ENCODE measurements around the gene BBS5.

DNA sequence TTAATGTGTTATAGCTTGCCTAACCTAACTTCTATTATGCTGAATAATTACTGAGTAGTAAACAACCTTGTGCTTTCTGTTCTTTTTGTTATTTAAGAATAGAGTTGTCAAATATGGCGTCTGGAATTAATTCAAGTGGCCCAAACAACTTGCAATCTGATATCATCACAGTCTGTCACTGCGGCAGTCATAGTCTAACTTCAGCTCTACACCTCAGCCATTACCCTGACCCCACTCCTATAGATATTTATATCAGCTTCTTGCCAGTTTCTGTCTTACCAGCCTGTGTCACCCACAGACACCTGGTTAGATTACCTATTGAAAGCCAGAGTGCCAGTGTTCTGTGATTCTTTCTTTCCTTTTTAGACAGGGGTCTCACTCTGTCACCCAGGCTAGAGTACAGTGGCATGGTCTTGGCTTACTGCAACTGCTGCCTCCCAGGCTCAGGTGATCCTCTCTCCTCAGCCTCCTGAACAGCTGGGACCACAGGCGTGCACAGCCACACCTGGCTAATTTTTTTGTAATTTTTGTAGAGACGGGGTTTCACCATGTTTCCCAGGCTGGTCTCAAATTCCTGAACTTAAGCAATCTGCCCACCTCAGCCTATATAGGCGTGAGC, 16.1 kb downstream of the BBS5 start:
- TF ChIP-seq, protein P1, sequence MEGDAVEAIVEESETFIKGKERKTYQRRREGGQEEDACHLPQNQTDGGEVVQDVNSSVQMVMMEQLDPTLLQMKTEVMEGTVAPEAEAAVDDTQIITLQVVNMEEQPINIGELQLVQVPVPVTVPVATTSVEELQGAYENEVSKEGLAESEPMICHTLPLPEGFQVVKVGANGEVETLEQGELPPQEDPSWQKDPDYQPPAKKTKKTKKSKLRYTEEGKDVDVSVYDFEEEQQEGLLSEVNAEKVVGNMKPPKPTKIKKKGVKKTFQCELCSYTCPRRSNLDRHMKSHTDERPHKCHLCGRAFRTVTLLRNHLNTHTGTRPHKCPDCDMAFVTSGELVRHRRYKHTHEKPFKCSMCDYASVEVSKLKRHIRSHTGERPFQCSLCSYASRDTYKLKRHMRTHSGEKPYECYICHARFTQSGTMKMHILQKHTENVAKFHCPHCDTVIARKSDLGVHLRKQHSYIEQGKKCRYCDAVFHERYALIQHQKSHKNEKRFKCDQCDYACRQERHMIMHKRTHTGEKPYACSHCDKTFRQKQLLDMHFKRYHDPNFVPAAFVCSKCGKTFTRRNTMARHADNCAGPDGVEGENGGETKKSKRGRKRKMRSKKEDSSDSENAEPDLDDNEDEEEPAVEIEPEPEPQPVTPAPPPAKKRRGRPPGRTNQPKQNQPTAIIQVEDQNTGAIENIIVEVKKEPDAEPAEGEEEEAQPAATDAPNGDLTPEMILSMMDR (IDR thresholded peaks at IDR 0.05; ENCODE audit: insufficient read depth, low read length, poor library complexity, severe bottlenecking): no peak
- TF ChIP-seq EZH2phosphoT487 (conservative IDR thresholded peaks at IDR 0.05; ENCODE audit: low read length): no peak

All from SU-DHL-6 (cell line).